Stimulated activated CD4-positive, alpha-beta T cell treated with anti-CD3 and anti-CD28 coated beads, Interleukin-12 subunit alpha, Interleukin-12 subunit beta, amount 100 ng/mL, for 24 hours (primary cell): ENCODE results near the gene PTTG1.

Experiments used
- DNase-seq, 2 experiments: peaks; one replicate each; pipeline ENCODE4 v3.0.0-alpha.2; 2020; ENCODE audit warnings: low read depth in 2 of 2

Gene PTTG1

DNA sequence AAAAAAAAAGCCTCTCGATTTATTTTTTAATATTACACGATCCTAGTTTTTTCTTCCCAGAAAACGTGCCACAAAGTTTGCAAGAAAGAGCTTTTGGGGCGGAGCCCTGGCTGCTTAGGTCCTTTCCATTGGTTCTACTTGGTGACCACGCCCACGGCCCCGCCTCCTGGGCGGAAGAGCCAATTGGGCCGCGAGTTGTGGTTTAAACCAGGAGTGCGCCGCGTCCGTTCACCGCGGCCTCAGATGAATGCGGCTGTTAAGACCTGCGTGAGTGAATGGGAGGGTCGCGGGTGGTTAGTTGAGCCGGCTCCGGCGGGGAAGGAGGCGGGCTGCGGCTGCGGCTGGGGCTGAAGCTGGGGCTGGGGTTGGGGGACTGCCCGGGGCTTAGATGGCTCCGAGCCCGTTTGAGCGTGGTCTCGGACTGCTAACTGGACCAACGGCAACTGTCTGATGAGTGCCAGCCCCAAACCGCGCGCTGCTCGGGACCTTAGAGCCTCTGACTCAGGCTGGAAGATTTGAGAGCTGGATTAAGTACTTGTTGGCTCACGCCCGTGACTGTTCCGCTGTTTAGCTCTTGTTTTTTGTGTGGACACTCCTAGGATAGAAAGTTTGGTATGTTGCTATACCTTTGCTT is at the start of gene PTTG1:
Gene PTTG1 (plus strand): TSS at position 231 of the 634 bp plus-strand sequence. CDS start 458 bp downstream, outside the sequence.
- peak; percentile 81 to 94 for DNase-seq

- no peak for DNase-seq
Measured at GRCh38 chr5:160375166-160375565, 46.5 kb upstream of the PTTG1 start.

DNA sequence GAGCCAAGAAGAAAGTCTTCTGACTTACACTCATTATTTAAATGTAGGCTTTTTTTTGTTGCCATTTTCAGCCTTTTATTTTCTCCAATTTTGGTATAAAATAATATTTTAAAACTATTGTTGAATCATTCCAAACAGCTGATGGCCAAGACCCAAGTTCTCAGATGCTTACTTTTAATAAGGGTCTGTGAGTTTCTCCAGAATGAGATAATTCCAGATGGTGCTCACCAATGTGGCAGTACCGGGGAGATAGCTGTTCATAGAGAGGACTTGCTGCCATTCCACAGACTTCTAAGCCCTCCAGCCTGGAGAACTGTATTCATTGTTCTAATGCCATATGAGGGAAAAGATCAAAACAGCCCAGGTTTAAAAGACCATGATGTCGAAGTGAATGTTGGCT is 46.0 kb upstream of the PTTG1 start:
- DNase-seq, result no peak

- DNase-seq, result no peak
Measured at GRCh38 chr5:160376416-160376815, 45.2 kb upstream of the PTTG1 start.

DNA sequence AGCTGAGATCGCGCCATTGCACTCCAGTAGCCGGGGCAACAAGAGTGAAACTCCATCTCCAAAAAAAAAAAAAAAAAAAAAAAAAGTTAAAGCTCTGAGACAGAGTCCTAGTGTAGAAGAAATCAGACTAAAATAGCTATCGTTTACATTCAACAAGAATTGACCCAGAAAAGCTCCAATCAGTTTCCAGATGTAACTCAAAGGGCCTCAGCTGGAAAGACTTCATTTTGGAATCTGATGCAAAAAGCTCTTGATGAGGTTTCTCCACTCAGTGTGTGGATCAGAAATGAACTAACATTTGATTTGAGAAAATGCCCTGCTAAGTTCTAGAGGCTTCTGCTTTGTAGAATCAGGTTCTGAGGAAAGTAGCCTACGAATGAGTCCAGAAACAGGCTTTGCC is 44.0 kb upstream of the PTTG1 start:
- DNase-seq, result no peak

GRCh38 chr5:160378330-160378729 is 43.3 kb upstream of the PTTG1 start:
- no peak for DNase-seq

GRCh38 chr5:160379511-160379910 is 42.1 kb upstream of the PTTG1 start:
- no peak for DNase-seq

GRCh38 chr5:160380041-160380440 is 41.6 kb upstream of the PTTG1 start:
- no peak for DNase-seq

DNA sequence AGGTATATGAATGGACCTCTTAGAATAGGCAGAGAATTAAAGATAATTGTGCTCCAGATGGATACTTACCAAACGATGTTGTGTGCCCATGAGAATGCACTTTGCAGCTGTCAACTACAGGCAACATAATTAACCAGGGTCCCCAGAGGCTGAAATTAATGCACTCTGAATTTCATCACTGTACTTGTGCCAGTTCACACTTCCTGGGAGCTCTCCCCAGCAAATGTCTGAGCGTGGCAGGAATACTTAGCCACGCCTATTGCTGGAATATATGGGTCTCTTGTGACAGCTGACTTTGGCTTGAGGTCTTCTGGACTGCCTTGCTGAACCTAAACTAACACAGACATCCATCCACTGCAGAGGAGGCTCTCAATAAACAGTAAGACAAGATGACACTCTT is 39.3 kb upstream of the PTTG1 start:
- no peak for DNase-seq

GRCh38 chr5:160384681-160385080 is 37.0 kb upstream of the PTTG1 start:
- DNase-seq, result no peak

DNA sequence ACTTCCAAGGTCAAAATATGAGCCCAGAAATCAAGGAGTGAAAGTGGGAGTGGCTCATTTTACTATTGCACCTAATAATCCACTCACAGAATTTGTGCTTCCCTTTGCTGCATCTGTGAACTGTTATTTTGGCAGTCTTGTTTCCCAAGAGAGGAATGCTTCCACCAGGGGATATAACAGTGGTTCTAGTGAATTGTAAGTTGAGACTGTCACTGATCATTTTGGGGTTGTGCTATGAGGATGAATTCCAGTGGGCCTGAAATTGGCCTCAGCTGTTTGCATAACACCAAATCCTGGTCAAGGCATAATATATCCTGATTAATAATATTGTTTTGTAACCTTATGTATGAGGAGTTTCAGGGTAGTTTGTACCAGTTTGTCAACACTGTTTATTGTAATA is 36.2 kb upstream of the PTTG1 start:
- DNase-seq, result no peak

DNA sequence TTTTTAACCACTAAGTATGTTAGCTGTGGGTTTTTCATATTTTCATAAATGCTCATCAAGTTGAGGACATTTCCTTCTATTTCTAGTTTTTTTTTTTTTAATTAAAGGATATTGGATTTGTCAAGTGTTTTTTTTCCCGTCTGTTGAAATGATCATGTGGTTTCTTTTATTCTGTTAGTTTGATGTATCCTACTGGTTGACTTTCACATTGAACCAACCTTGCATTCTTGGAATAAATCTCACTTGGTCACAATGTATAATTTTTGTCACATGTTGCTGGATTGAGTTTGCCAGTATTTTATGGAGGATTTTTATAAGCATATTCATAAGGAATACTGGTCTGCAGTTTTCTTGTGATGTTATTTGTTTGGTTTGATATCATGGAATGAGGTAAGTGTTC is 34.2 kb upstream of the PTTG1 start:
- DNase-seq, result no peak

GRCh38 chr5:160390787-160391696 is 30.6 kb upstream of the PTTG1 start:
- DNase-seq, result no peak

GRCh38 chr5:160395111-160395510 is 26.5 kb upstream of the PTTG1 start:
- DNase-seq, result no peak

GRCh38 chr5:160397492-160397891 is 24.2 kb upstream of the PTTG1 start:
- DNase-seq, result no peak

DNA sequence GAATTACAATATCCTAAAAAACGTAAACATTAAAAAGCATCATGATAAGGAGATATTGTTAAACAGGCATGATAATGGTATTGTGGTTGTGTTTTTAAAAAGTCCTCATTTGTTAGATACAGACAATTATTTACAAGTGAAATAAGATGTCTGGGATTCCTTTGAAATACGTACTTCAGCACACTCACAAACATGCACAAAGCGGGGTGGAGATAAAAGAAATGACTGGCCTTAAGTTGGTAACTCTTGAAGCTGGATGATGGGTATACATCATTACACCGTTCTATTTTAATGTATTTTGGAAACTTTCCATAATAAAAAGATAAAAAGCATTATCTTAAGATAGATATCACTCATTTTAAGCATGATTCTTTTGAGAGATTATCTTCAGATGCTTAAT is 22.8 kb upstream of the PTTG1 start:
- DNase-seq, result no peak

DNA sequence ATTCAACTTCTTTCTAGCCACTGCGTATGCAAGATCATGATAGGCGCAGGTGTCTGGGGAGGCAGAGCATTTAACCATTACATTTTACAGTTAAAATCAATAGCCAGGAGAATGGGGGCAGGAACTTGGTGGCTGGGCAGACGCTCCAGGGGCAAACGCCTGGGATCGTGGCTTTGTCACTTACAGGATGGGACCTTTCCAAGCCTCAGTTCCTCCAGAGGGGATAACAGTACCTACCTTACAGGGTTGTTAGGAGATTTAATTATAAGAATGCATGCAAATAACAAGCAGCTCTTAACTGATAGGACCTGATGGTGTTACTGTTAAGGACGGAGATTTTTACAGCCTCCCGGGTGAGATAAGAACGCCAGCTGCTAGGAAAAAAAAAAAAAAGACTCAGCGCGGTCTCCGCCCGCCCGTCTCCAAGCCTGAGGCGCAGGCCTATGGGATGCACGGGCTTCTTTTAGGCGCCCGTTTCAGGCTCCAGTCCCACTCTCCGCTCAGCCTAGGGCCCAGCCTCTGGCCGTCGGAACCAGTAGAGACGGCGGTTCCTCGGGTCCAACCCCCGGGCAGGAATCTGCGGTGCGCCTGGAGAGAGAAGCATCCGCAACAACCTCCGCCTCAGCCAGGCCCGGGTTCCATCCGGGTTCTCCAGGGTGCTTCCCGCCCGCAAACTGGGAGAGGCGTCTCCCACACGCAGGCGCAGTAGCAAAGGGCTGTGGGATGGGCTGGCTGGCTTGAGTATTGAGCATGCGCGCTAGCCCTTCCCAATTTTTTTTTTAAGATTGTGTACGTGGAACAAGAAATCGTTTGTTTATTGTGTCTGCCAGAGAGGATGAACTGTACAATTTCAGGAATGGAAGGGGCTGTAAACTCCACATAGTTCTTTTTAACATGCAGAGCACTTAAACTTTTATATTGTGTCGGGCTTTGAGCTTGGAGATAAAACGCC is 22.0 kb upstream of the PTTG1 start, which contains the start of gene FAM200C:
Gene FAM200C (minus strand): TSS at position 653 of the 952 bp plus-strand sequence. CDS start 4,564 bp downstream, outside the sequence.
- peak; percentile 55 to 70 for DNase-seq

GRCh38 chr5:160418561-160419457 is 2.8 kb upstream of the PTTG1 start, which contains the start of gene SLU7:
SLU7 (minus strand) TSS chr5:160419081; CDS start chr5:160415294, 3,787 bp downstream.
- peak; percentile 83 to 90 for DNase-seq

DNA sequence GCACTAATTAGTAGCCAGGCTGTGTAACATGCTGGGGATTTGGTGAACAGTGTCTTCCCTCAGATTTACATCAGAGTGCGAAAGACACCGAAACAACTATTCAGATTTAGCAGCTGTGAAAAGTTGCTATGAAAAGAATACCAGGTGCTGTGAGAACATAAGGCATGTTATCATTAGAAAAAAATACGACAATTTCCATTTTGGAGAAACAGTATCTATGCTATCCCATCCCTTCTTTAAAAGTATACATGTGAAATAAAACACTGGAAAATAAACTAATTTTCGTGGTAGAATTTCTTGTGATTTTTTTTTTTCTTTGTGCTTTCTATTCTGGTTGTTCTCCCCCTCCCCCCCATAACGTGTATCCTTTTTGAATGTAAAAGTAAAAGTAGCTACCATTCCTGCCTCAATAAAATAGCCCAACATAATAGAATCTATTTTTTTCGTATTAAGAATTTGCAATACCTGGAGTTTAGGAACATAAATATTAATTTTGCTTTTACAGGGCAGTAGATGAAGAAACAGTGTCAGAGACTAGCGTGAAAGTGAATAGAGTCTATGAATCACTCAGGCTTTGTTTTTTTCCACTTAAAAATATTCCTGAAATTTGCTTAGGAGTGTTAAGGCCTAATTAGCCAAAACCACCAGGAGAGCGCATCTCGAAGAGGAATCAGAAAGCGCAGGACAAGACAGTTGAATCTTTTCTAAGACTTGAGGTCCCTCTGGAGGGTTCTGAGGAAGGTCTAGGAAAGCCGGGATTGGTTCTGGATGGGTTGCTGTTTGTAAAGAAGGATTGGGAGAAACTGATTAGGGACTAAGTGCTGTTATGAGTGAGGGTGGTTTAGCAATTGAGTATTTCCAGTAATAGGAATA is 2.0 kb upstream of the PTTG1 start:
- DNase-seq, result no peak

GRCh38 chr5:160420331-160420610 is 1.4 kb upstream of the PTTG1 start:
- DNase-seq, result no peak
